Glomerular visceral epithelial cell (primary cell): Measurements from ENCODE around the gene PLEKHA1.

ENCODE experiments used
- DNase-seq: peaks from one replicate; pipeline ENCODE4 v3.0.0-alpha.2; 2016; ENCODE audit errors: extremely low spot score

Gene PLEKHA1

DNA sequence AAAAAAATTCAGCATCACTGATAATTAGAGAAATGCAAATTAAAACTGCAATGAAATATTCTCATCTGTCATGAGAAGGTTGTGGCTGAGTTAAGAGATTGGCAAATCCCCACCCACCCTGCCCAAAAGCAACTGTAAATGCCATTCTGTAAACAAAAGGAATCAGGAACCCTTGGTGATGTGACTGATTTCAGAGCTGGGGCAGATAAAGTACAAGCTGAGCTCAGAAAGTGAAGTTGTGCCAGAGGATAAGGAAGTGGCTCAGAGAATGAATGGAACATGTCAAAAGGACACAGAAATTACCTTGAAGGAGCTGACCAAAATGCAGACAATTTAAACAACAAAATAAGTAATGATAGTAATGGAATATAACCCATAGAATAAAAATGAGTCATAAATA, 47.2 kb downstream of the PLEKHA1 start:
- no peak for DNase-seq

DNA sequence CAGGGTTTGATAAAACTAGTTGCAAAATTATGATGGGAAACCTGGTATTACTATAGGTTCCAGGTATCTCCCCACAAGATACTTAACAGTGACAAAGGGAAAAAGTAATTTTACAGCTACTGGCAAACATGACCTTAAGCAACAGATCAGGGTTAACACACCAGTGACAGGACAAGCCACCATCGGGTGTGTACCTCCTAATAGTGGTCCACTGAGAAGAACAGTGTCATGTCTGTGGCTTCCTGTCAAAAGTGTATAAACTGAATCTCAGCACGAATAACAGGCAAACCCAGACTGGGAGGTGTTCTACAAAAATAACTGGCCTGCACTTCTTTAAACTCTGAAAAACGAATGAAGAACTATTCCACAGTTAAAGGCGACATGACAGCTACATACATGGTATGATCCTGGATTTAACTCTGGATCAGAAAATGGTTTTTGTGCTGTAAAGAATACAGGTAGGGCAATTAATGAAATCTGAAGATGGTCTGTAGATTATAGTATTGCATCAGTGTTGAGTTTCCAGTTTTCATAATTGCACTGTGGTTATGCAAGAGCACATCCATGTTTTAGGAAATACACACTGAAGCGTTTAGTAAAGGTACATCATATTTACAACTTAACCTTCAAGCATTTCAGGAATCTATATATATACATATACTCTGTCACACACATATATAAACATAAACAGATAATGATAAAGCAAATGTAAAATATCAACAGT, 47.9 kb downstream of the PLEKHA1 start:
- DNase-seq: no peak

DNA sequence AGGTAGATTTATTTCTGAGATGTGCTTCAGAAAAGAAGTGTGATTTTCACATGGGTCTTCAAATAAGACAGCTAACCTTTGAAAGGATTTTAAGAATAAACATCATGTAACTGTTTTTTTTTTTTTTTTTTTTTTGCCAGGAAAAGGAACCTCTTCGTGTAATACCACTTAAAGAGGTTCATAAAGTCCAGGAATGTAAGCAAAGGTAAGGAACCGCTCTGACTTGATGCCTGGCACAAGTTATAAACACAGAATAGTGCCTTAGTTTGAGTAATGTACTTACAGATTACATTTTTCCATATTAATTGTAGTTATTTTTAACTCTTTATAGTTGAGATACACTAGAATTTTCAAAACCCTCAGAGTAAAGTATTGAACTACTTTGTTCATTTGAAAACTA, 49.6 kb downstream of the PLEKHA1 start:
- DNase-seq: no peak

DNA sequence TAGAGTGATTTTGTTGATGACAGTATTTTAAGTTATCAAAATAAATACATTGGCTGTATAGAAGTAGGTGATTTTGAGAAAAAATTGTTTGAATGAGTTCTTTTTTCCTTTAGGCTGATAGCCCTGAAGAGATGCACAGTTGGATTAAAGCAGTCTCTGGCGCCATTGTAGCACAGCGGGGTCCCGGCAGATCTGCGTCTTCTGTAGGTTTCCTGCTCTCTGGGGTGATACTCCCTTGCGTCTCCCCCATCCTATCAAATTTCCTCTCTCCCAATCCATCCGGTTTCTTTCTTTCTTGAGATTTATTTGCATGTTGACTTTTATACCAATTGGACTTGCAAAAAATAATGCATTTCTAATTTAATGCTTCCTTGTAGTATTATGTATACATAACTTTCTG, 52.3 kb downstream of the PLEKHA1 start:
- DNase-seq: no peak

DNA sequence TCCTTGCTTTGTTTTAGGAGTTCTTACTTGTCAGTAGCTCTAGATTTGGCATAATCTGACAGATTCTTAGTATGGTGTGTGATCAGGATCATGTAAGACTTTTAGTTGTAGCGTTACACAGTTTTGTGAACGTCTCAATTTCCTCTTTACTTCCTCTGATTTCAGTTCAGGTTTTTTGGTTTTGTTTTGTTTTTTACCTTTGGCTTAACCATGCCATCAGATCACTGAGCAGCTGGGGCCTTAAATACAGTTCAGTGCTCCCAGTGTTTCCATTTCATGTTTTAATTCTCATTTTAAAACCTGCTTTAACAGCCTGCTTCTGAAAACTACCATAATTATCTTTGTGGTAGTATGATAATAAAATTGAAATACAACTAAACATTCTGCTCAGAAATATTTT, 52.8 kb downstream of the PLEKHA1 start:
- DNase-seq: no peak

DNA sequence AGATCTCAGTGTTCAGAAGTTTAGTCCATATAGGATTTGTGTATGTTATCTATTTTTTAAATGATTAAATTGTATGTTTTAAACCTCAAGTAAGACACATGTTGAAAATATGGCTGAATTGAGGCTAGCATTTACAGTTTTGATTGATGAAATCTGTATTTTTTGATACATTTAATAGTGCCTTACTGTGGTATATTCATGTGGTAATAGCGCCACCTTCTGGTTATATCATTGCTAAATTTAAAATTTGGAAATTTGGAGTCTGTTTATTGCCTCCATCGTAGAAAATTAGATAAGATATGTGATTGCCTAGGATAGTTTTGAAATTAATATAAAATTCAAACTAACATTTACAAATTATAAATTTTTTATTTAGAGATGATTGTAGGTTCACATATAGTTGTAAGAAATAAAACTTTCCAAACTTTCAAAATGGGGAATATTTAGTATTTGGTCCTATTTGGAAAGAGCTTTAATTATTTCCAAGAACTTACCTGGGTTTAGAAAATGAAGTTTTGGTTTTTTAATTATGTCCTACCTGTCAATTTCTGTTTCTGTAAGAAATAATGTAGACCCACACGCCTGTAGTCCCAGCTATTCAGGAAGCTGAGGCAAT, 60.8 kb downstream of the PLEKHA1 start:
- DNase-seq: peak; percentile 54

DNA sequence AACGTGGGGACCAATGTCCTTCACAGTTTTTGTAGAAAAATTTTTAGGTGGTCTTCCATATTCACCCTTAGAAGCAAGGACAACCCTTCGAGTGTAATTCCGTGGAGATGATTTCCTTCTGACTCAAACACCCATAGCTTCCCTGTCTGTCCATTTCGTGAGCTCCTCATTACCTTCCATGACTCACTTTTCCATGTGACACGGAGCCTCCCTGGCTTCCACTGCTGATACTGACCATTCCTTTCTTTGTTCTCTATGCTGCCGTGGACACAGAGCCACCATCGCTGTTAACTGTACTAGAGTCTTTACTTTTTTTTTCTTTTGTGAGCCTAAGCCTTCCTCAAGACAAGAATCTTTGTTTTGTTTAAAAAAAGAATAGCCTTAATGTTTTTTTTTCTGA, 67.5 kb downstream of the PLEKHA1 start:
- peak; percentile 70 for DNase-seq

DNA sequence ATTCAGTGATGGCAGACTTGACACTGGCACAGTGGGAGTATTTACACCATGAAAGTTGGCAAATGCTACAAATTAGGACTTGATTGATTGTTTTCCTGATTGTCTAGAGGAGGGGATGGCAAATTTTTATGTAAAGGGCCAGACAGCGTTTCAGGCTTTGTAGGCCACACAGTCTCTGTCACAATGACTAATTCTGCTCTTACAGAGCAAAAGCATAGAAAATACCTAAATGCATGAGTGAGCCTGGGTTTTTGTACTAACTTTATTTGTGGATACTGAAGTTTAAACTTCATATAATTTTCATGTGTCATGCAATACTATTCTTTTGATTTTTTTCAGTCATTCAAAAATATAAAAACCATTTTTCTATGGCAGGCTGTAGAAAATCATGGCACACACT, 71.0 kb downstream of the PLEKHA1 start:
- DNase-seq: no peak

DNA sequence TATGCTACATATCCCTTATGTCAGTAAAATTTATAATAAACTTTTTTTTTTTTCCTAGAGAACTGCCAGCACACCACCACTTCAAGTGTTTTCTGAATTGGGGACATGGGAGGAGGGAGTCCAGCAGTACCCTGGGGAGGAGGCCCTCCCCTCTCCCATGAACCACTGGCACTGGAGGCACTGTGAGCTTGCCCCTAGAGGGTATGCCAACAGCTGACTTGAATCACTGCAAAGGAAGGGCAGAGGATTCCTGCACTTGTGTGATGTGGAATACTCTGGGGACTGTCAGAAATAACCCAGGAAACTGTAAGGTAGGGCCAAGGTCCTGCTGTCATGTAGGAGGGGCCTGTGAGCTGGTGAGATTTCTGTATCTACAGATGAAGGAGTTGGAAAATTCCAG, 71.4 kb downstream of the PLEKHA1 start:
- DNase-seq: no peak

DNA sequence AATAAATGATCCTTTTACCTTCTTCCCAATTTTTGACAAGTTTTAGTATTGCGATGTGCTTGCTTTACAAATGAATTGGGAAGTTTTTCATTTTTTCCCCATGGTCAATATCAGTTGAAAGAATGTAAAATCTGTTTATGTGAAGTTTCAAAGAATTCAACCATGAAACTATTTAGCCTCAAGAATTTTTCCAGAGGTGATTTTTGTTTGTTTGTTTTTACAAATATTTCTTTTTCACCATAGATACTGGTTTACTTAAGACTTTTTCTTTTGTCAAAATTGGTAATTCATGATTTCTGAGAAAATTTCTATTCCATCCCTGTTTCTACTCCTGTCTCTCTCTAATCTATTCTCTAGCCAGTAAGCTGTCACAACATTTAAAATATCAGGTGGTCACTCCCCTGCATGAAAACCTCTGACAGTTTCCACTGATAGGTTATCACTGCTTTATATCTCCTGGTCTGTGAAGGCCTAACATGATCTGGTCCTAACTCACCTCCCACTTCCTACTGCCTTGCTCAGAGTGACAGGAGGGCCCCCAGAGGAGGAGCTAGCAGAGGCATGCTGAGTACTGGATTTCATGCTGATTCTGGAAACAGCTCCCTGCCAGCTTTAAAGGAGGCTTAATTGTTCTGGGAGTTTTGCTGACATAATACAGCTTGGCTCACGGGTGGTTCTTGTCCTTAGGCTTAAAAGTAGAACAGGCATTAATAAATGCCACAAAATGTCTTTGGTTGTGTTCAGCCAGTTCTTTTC, 72.3 kb downstream of the PLEKHA1 start:
- no peak for DNase-seq

DNA sequence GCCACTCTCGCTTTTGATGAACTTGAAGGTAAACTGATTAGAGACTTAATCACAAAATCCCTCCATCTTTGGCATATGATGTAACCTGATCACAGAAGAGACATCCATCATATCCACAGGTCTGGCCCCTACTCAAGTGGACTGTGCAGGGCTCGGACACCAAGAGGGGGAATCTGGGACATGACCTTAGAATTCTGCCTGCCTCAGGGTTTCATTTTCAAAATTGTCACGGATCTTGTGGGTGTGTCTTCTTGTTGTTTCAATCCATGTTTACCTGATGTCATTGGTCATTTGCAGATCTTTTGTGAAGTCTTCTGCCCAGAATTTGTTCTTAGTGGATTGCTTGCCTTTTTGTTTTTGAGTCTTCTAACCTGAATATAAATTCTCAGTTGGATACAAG, 74.1 kb downstream of the PLEKHA1 start:
- DNase-seq: no peak

DNA sequence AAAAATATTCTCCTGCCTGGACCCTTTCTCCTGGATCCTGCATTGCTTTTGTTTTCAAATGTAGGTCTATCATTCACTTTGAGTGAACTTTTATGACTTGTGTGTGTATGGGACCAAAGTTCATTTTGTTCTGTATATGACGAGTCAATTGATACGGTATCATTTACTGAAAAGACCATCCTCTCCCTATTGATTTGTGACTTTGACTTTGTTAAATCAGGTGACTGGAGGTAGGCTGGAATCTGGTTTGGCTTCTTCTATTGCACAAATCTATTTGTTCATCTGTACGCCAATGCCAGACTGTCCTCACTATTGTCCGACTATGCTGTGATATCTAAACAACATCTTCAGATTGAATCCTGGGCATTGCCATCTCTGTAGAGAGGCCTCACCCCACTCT, 74.6 kb downstream of the PLEKHA1 start:
- DNase-seq: no peak

DNA sequence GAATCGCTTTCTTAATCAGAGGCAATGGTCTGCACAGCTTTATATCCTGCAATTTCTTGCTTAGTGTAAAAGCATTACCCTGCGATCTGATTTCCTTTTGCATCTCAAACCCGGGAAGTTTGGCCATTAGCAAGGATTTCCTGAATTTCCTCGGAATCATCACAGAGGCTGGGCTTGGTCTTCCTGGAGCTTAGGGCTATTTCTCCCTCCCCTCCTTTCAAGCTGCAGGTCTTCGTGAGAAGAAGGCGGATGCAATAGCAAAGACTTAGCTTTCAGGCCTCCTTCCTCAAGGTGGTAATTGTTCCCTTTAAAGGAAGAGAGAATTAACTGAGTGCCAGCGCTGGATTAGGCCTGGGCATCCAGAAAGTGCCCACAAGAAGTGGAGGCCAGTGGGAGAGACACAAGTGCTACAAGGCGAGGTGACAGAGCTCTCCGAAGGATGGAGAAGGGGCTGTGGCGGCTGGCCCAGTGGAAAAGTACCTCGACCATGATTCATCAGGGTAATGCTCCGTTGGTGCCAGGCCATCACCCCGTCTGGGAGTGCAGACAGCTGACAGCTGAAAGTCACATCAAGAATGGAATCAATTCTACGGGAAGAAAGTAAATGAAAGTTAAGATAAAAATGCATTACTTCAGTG, 76.0 kb downstream of the PLEKHA1 start:
- no peak for DNase-seq

DNA sequence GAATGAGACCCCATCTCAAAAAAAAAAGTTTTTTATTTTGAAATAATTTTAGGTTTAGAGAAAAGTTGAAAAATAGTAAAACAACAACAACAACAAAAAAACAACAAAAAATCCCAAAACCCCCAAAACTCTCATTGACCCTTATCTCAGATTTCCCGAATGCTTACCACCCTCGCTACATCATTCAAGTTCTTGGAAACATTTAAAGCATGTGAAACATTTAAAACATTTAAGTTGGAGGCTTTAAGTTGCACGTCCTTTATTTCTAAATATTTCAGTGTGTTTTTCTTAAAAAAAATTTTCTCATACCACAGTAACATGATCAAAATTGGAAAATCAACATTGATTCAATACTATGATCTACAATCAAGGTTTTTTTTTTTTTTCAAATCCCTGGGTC, 79.6 kb downstream of the PLEKHA1 start:
- DNase-seq: no peak

DNA sequence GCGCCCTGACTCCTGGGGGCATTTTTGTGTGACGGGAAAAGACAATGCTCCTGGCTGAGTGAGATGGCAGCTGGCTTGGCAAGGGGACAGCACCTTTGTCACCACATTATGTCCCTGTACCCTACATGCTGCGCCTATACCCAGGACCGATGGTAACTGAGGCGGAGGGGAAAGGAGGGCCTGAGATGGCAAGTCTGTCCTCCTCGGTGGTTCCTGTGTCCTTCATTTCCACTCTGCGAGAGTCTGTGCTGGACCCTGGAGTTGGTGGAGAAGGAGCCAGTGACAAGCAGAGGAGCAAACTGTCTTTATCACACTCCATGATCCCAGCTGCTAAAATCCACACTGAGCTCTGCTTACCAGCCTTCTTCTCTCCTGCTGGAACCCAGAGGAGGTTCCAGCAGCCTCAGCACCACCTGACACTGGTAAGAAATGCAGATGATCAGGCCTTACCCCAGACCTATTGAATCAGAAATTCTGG, 80.1 kb downstream of the PLEKHA1 start, which contains the start of gene ARMS2:
Gene ARMS2, plus strand, starts transcription at position 51 of the 478 bp plus-strand sequence. Its CDS starts 75 bp downstream, at position 126.
- no peak for DNase-seq

DNA sequence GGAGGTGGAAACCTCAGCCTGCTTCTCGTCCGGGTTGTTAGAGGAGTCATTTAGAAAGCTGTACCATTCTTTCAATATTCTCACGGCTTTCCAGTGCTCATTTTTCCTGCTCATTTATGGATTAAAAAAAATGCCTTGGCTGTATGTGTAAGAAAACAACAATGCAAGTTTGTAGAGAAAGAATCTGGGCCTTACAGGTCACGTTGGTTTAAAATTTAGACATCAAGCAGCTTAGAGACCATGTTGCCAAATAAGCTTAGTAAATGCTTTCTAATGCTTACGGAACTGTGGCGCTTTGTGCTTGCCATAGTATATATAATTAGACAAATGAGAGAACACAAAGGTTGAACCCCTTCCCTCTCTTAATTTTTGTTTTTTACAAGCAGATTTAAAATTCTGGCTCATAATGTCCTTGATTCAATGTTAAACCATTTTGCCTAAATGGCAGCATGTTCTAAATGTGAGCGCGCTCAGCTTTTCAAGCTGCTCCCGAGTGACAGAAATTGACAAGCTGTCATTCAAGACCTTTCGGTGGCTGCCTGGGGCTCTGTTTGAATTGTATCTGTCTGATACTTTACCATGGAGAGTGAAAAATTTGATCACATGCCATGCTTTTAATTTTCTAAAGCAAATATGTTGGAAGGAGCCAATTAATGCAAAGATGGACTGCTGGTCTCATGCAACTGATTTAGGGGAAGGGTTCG, 81.0 kb downstream of the PLEKHA1 start:
- DNase-seq: no peak

DNA sequence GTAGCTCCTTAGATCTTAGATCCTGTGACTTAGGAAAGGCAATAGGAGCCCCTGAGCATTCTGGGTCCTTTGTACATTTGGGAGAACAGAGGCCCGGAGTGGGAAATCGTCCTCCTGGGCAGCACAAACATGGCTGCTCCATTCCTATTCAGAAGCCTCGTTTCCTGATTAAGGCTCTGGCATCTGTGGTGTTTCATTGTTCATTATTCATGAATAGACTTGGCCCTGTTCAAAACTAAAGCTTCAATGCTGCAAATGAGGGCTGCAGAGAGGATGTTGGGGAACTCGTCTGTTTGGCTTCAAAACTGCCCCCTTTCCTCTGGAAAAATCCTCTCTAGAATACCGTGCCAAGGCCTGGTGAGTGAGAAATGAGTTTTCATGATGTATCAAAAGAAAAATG, 83.4 kb downstream of the PLEKHA1 start:
- no peak for DNase-seq

DNA sequence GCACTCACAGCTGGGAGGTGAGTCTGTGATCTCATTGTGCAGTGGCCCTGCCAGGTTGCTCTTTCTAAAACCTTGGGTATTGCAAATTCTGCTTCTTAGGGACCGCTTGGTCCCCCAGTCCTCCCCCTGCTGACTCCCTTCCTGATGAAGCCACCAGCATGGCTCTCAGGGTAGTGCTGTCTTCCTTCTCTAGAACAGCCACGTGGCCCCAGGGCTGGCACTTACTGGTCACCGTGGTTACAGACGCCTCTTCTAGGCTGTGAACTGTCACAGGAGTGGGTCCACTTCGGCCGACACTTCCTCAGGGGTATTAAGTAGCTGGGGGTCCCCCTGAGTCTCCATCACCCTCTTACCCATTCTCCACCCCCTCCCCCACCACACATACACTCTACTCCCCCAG, 84.2 kb downstream of the PLEKHA1 start:
- no peak for DNase-seq

DNA sequence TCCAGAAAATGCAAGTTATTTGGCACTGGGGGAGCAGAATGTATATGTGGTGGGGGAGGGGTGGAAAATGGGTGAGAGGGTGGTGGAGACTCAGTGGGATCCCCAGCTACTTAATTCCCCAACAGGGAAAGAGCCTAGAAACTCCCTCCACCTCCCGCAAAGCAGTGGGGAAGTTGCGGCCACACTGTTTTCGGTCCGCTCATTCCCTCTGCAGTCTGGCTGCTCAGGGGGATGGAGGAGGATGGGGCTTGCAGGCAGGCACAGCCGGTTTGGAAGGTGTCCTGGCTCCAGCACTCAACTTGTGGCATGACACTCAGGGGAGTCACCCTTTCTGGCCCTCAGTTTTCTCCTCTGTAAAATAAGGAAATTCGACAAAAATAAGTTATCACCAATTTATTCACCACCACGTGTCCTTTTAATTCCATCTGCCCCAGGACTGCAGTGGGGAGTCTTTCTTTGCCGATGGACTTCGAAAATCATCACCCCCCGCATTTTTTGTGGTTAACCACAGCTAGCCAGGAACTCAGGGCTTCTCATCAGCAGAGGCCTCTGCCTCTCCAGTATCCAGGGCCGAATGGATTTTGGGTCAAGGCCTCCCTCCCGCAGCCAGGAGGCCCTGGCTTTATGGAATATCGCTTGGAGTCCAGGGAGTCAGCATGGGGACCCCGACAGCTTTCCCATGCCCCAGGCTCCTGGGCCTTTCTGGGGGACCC, 85.2 kb downstream of the PLEKHA1 start:
- DNase-seq: peak; percentile 56

DNA sequence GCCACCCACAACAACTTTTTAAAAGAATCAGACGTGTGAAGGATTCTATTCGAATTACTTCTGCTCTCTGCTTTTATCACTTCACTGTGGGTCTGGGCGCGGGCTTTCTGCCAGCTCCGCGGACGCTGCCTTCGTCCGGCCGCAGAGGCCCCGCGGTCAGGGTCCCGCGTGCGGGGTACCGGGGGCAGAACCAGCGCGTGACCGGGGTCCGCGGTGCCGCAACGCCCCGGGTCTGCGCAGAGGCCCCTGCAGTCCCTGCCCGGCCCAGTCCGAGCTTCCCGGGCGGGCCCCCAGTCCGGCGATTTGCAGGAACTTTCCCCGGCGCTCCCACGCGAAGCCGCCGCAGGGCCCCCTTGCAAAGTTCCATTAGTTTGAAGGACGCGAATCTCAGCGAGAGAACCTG, 86.4 kb downstream of the PLEKHA1 start:
- no peak for DNase-seq

DNA sequence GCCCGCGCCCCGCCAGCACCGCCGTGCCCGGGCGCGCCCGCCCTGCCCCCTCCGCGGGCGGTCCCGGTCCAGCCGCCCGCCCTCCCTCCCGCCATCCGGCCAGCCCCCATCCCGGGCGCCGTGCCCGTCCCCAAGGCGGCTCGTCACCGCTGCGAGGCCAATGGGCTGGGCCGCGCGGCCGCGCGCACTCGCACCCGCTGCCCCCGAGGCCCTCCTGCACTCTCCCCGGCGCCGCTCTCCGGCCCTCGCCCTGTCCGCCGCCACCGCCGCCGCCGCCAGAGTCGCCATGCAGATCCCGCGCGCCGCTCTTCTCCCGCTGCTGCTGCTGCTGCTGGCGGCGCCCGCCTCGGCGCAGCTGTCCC, 86.8 kb downstream of the PLEKHA1 start, which contains the start of gene HTRA1:
Gene HTRA1, plus strand, starts transcription at position 187 of the 362 bp plus-strand sequence. Its CDS starts 100 bp downstream, at position 287.
- DNase-seq: peak; percentile 59
